ENCODE results near the gene PCDHGA1.

The PCDHGA1 gene

DNA sequence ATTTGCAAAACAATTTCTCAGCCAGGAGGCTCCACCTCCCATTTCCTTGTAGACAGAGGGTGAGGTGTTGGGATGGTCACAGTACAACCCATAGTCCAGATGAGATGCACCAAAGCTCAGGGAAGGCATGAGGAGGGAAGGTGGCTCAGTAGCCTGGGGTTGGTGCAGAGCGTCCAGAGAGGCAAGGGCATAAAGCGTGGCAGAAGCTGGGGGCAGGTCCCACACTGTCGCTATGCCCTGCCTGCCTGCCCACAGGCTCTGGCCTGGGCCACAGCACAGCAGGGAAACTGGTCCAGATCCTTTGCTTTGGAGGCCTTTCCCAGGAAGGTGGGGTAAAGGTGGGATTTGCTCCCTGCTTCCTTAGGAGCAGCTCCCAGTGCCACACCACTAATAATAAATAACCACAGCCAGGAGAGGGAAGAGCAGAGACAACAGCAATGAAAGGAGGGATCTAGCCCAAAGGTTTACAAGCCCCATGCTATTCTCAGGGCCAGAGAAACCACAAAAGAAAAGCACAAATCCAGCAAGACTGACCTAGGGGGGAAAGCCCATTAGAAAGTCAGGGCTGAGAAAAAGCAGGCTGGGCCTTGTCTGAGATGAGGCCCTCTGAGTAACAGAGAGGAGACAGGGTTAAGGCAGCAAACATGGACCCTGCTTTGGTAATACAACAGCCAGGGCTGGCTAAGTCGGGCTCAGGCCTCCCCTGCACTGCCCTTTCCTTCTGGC lies 185.8 kb downstream of the PCDHGA1 start:
- no peak for DNase-seq

DNA sequence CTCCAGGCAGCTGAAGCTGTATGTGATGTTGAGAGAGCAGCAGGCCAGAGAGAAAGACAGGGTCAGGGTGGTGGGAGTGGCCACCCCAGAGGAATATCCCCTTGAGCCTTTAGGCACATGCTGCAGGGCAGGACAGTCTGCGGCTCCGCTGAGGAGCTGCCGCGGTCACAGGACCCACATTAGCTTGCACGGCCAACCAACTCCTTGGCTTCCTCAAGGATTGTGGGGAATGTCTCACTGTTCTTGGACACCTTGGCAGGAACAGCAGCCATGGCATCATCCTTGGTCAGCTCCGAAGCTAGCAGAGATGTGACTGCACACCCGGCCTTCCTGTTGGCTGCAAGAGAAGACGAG lies 186.3 kb downstream of the PCDHGA1 start:
- no peak for DNase-seq

DNA sequence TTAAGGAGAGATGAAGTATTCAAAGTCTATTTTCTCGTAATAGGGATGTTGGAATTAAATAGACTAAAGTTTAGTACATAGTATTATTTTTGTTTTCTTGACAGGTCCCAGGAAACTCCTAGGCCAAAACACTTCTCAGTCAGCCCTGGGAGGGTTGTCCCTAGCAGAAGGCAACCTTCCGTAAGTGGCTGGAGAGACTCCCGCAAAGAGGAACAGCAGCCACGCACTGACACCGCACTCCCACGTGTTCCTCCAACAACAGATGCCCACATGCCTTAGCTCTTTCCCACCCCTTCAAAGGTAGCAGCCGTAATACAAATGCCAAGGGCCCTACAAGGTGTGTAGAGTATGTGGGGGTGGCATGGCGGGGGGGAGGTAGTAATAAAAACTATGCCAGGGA lies 187.0 kb downstream of the PCDHGA1 start:
- no peak for DNase-seq

- no peak for DNase-seq
Measured at GRCh38 chr5:141517880-141518617, 187.7 kb downstream of the PCDHGA1 start.

GRCh38 chr5:141518618-141519015 lies 188.3 kb downstream of the PCDHGA1 start:
- DNase-seq = no peak

GRCh38 chr5:141519605-141520565 lies 189.6 kb downstream of the PCDHGA1 start:
- no peak for DNase-seq

DNA sequence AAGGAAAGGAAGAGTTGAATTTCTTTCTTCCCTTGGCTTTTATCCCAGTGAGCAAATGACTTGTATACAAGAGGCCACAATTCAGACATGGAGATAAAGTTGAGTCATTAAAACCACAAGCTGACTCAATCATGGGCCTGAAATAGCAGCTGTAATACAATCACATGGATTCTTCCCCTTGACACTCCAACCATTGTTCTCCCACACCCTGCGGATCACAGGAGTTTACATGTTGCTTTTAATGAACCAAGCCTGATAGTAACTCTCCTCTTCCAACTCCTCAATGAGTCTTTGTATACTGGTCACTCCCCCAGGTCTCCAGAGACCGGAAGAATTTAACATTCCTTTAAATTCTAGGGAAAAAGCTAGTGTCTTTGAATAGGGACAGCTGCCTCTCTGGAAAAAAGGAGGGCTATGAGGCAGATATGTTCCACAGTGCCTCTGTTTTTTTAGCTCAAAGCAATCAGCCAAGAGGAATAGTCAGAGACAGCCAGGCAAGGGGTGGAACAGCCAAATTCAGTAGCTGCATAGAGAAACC lies 191.0 kb downstream of the PCDHGA1 start:
- DNase-seq = no peak

DNA sequence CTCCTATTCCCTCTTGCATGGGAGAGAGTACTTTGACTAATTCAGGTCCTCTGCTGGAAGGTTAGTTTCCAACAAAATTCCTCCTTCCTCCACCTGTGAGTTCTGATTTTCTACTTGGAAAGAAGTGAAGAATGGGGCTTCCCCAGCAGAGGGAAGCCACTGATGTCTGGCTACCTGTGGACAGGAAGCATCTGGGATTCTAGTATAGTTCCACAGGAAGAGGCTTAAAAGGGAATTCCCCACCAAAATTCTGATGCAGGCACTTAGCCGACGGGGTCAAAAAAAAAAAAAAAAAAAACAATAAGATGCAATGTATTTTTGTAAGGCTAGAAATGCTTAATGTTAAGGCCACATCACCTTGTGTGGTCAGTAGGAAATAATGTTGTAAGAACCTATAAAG lies 192.0 kb downstream of the PCDHGA1 start:
- DNase-seq = no peak

DNA sequence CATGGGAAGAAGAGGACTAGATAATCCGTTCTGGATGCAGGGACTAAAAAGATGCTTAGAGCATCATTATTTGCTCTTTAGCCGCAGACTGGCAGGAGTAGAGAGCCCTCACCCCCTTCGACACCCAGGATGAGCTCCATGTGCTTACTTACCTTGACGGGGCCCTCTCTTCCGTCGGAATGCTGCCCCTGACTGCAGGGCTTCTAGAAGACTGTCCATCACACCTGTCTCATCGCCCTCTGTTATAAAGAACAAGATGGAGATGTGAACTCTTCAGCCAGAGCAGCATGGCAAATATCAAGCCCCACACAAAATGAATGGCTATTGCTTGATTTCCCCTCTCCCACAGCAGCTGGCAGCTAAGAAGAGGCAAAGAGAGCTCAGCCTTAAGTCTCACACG lies 193.7 kb downstream of the PCDHGA1 start:
- no peak for DNase-seq

DNA sequence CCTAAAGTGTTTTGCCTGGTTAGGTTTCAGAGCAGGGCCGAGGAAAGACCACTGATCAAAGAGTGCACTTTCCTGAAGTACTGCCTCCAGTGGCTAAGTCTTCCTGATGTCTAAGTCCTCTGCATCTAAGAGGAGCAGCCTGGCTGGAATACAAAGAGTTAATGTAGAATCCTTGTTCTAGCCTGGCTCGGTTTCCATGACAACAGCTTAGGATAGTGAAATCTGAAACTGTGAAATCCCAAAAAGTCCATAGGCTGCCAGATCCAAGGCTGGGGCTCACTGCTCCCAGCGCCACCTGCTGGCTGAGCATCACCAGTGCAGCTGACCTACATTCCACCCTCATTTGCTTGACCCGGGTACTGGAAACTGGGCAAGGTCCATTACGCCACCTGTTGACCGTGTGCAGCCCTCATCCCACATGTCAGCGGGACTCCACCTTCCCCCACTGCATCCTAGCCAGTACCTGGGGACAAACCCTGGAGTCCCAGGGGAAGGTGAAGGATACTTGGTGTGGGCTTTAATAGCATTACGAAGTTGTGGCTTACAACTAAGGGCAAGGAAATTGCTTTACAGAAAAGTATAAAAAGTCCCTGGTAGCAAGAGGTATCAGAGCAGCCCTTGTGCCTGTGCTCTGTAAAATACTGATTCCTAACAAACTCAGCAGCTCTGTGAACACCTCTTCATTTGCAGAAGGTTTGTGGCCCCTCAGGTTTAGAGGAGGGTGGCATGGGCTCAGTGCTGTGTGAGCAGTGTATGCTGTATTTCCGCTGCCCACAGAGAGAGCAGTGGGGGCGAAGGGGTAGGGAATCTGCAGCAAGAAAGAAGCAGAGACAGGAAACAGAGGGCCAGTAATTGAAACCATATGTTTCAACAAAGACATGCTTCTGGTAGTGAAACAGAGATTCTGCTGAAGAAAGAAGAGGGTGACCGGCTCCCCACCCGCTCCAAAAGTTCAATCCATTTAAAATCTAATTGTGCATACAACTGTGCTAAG lies 194.6 kb downstream of the PCDHGA1 start:
- DNase-seq = peak; percentile 59 to 62

GRCh38 chr5:141525653-141526052 lies 195.3 kb downstream of the PCDHGA1 start:
- DNase-seq = no peak

DNA sequence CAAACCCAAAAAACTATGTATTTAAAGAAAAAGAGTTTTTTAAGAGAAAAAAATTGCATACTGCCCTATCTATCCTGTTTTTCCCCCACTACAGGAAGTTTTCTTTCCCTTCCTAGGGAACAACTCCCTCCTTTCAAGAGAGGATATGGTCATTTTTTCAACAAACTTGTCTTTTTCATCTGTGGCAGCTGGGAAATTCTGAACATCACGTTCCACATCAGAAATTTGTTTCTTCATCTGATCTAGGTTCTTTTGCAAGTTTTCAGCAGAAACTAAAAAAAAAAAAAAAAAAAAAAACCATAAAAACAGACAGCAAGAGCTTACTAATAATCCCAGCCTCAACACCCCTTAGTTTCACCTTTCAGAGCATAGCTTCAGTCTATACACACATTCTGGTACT lies 197.1 kb downstream of the PCDHGA1 start:
- DNase-seq = no peak

DNA sequence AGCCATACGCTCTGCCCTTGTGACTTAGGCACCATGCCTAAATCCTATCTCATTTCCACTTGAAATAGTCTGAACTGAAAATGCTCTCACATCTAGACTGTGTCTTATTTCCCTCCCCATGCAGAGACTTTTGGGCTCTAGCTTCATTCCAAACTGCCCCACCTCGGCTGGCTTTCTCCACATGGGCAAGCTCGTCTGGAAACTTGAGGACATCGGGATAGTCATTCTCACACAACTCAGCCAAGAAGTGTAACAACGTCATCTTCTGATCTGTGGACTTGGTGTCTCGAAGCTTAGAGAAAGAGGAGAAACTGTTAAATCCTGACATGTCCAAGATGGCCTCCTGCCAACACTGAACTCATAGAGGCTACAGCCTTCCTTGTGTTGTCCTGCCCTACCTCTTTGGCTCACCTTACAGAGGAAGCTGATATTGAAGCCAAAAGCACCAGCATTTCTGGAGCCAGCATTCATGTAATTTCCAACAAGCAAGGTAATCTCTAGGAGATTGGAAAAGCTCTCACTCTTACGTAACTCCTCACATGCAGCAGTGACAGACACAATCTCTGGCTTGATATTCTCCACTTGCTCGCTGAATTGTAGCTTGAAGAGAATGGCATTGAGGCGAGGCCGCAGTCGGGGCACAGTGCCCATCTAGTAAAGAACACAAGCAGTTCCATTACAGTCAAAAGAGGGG lies 198.1 kb downstream of the PCDHGA1 start:
- DNase-seq = no peak

DNA sequence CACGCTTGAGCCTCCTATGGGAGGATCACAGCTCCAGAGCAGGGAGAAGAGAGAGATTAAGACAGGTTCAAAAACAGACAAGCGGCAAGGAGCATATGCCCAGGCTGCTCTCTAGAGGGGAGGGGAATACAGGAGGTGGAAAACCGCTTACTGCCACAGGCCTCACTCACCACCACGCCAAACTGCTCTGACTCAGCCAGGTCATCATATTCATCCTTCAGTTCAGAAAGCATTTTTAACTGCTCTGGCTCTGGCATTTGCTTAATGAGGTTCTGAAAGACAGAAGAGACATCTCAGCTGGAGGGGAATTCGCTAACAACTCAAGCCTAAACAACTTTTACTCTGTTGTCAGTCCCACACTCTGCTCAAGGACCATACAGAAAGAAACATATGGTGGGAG lies 198.7 kb downstream of the PCDHGA1 start:
- DNase-seq = no peak

DNA sequence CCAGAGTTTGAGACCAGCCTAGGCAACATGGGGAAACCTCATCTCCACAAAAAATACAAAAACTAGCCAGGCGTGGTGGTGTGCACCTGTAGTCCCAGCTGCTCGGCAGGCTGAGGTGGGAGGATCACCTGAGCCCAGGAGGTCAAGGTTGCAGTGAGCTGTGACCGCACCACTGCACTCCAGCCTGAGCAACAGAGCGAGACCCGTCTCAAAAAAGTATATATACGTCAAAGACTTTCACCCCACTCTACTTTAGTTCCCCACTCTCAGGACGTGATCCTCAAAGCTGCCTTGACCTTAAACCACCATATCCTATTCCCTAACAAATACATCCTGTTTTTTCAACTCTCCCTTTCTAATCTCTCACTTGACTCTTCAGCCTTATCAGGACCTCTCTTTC lies 199.6 kb downstream of the PCDHGA1 start:
- no peak for DNase-seq

GRCh38 chr5:141532726-141533125 lies 202.4 kb downstream of the PCDHGA1 start:
- DNase-seq = no peak

GRCh38 chr5:141533897-141534296 lies 203.6 kb downstream of the PCDHGA1 start:
- no peak for DNase-seq

DNA sequence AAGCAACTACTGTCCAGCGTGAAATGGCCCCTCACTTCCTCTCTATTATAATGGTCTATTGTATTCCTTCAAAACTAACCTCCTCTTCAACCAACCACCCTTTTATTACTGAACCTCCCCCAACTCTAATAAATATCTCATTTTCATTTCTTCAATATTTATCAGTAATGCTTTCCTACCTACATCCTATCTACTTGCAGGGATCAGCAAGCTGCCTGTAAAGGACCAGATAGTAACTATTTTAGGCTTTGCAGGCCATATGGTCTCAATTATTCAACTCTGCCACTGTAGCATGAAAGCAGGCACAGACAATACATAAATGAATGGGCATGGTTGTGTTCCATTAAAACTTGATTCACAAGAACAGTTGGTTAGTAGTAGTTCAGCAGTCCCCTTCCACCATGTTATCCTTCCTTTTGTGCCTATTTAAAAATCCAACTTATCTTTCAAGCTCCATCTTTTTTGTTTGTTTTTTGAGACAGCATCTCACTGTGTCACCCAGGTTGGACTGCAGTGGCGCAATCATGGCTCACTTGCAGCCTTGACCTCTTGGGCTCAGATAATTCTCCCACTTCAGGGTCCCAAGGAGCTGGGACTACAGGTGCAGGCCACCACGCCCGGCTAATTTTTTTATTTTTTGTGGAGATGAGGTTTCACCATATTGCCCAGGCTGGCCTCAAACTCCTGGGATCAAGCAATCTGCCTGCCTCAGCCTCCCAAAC lies 204.3 kb downstream of the PCDHGA1 start:
- DNase-seq = no peak

DNA sequence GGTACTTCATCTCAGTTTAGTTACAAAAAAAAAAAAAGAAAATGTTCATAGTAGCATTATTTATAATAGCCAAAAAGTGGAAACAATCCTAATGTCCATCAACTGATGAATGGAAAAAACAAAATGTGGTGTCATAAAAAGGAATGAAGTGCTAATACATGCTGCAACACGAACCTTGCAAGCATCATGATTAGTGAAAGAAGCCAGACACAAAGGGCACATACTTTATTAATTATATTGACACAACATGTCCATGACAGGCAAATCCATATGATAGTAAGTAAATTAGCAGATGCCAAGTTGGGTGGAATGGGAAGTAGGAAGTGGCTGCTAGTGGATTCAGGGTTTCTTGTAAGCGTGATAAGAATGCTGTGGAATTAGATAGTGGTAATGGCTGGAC lies 212.7 kb downstream of the PCDHGA1 start:
- DNase-seq = no peak

DNA sequence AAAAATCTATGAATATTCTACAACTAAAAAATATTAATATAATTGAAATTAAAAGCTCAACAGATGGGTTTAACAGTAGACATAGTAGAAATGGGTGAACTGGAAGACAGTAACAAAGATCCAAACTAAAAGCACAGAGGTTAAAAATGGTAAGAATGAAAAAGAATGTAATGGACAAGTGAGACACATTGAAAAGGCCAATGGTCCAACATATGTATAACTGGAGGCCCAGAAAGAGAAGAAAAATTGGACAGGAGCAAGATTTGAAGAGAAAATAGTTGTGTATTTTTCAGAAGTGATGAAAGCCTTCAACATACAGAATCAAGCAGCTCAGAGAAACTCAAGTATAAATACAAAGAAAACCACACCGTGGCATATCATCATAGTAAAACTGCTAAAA lies 217.2 kb downstream of the PCDHGA1 start:
- DNase-seq = peak in 1 of 2 donors; percentile 22

DNA sequence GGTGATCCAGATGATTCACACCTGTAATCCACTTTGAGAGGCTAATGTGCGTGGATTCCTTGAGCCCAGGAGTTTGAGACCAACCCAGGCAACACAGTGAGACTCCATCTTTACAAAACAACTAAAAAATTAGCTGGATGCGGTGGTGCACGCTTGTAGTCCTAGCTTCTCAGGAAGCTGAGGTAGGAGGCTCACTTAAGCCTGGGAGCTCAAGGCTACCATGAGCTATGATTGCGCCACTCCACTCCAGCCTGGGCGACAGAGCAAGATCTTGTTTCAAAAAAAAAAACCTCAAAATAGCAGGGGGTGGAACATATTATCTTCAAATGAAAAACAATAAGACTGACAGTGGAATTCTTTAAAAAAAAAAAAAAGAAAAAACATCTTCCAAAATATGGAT lies 217.6 kb downstream of the PCDHGA1 start:
- no peak for DNase-seq

Measured in CD4-positive, alpha-beta T cell treated with Interleukin-4 for 1 hour (primary cell).